ENCODE measurements around the gene SLC8B1.

SLC8B1 gene

DNA sequence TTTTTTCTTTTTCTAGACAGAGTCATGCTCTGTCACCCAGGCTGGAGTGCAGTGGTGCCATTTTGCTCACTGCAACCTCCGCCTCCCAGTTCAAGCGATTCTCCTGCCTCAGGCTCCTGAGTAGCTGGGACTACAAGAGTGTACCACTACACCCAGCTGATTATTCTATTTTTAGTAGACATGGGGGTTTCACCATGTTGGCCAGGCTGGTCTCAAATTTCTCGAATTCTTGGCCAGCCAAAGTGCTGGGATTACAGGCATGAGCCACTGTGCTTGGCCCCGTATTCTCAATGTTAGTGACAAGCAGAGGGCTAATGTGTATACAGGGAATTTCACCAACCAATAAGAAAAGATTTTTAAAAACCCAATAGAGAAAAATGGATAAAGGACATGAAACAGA, 31.9 kb upstream of the SLC8B1 start:
- H3K4me3 ChIP-seq (ENCODE audit: control insufficient read depth, low read depth, low read length): no peak overlapping the region
- no peak for DNase-seq (ENCODE audit: low read depth)
- TF ChIP-seq CTCF (IDR thresholded peaks at IDR 0.05; ENCODE audit: control insufficient read depth, insufficient read depth, low read depth, low read length, missing control alignments): no peak

DNA sequence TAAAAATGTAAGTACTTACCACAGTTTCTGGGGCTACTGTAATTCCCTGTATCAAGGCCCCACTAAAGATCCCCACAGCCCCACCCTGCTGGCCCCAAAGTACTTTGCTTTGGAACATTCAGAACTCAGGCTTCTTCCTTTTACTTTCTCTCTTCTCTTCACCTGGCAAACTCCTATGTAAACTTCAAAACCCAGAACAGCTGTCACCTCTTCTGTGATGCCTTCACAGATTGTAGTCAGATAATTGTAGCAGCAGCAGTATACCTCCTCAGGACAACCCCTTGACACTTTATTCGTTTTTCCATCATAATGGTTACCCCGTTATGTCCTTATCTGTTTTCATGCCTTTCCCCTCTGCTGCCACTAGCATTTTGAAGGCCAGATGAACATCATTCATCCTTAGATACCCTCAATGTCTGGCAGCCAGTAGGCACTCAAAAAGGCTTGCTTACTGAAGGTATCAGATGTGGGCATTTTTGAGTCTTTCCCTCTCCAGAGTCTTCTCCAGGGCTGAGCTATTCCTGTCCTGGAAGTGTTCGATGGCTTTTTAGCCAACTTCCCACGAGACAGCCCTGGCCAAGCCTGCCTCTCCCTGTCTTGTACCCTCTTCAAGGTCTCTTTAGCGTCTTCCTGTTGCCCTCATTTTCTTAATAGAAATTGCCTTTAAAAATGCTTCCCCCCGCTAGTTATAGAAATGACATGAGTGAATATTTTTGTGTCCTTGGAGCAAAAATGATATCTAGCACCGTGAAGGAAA, 30.9 kb upstream of the SLC8B1 start:
- DNase-seq (ENCODE audit: low read depth): no peak
- no peak overlapping the region for H3K4me3 ChIP-seq (ENCODE audit: control insufficient read depth, low read depth, low read length)
- no peak for TF ChIP-seq CTCF (IDR thresholded peaks at IDR 0.05; ENCODE audit: control insufficient read depth, insufficient read depth, low read depth, low read length, missing control alignments)

- DNase-seq (ENCODE audit: low read depth): no peak
- TF ChIP-seq CTCF (IDR thresholded peaks at IDR 0.05; ENCODE audit: control insufficient read depth, insufficient read depth, low read depth, low read length, missing control alignments): no peak
- no peak overlapping the region for H3K4me3 ChIP-seq (ENCODE audit: control insufficient read depth, low read depth, low read length)
Observed at GRCh38 chr12:113364698-113365097, 29.8 kb upstream of the SLC8B1 start.

GRCh38 chr12:113361574-113362370, 26.9 kb upstream of the SLC8B1 start:
- no peak for TF ChIP-seq CTCF (IDR thresholded peaks at IDR 0.05; ENCODE audit: control insufficient read depth, insufficient read depth, low read depth, low read length, missing control alignments)

GRCh38 chr12:113359939-113360748, 25.2 kb upstream of the SLC8B1 start:
- no peak for TF ChIP-seq CTCF (IDR thresholded peaks at IDR 0.05; ENCODE audit: control insufficient read depth, insufficient read depth, low read depth, low read length, missing control alignments)
- no peak for DNase-seq (ENCODE audit: low read depth)
- no peak overlapping the region for H3K4me3 ChIP-seq (ENCODE audit: control insufficient read depth, low read depth, low read length)

More at GRCh38 chr12:113361574-113362370, 26.9 kb upstream of the SLC8B1 start:
- no peak overlapping the region for H3K4me3 ChIP-seq (ENCODE audit: control insufficient read depth, low read depth, low read length)
- DNase-seq (ENCODE audit: low read depth): peak; percentile 27
